Measurements from ENCODE around the gene PRDM11.

- TF ChIP-seq ATF3 (IDR thresholded peaks at IDR 0.05): no peak
- TF ChIP-seq, protein P1, sequence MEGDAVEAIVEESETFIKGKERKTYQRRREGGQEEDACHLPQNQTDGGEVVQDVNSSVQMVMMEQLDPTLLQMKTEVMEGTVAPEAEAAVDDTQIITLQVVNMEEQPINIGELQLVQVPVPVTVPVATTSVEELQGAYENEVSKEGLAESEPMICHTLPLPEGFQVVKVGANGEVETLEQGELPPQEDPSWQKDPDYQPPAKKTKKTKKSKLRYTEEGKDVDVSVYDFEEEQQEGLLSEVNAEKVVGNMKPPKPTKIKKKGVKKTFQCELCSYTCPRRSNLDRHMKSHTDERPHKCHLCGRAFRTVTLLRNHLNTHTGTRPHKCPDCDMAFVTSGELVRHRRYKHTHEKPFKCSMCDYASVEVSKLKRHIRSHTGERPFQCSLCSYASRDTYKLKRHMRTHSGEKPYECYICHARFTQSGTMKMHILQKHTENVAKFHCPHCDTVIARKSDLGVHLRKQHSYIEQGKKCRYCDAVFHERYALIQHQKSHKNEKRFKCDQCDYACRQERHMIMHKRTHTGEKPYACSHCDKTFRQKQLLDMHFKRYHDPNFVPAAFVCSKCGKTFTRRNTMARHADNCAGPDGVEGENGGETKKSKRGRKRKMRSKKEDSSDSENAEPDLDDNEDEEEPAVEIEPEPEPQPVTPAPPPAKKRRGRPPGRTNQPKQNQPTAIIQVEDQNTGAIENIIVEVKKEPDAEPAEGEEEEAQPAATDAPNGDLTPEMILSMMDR (IDR thresholded peaks at IDR 0.05; ENCODE audit: low read depth, low read length, missing input control): no peak
- TF ChIP-seq NR2F2 (IDR thresholded peaks at IDR 0.05): no peak
- TF ChIP-seq REST (IDR thresholded peaks at IDR 0.05): no peak
- no peak for TF ChIP-seq TAF1 (conservative IDR thresholded peaks at IDR 0.05)
Observed at GRCh38 chr11:45210846-45211245, 64.4 kb downstream of the PRDM11 start.

All from liver (tissue), 3 donors.